ENCODE data around the gene CHN1.
A peak's percentile ranks its signal among the peaks of the same experiment; 100 is the strongest.

Gene CHN1

GRCh38 chr2:174781298-174781697 is 223.9 kb downstream of the CHN1 start:
- no peak for DNase-seq

DNA sequence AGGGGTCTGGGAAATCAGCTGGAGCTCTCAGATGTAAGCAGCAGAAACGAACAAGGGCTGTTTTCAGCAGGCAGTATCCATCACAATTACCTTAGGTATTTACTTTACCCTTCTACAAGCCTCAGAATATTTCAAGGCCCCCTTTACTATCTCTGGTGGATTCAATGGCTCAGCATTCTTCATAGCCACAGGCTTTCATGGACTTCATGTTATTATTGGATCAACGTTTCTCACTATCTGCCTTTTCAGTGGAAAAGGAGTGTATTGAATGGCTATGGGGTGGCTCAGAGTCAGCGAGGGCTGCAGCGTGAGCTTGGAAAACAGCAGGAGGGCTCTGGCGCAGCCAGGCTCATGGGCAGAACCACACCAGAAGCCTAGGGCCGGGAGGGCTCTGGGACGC is 224.3 kb downstream of the CHN1 start:
- DNase-seq, result no peak

GRCh38 chr2:174780191-174780840 is 224.9 kb downstream of the CHN1 start:
- no peak for DNase-seq

- DNase-seq, result peak; percentile 58
Observed at GRCh38 chr2:174779361-174779928, 225.7 kb downstream of the CHN1 start.

DNA sequence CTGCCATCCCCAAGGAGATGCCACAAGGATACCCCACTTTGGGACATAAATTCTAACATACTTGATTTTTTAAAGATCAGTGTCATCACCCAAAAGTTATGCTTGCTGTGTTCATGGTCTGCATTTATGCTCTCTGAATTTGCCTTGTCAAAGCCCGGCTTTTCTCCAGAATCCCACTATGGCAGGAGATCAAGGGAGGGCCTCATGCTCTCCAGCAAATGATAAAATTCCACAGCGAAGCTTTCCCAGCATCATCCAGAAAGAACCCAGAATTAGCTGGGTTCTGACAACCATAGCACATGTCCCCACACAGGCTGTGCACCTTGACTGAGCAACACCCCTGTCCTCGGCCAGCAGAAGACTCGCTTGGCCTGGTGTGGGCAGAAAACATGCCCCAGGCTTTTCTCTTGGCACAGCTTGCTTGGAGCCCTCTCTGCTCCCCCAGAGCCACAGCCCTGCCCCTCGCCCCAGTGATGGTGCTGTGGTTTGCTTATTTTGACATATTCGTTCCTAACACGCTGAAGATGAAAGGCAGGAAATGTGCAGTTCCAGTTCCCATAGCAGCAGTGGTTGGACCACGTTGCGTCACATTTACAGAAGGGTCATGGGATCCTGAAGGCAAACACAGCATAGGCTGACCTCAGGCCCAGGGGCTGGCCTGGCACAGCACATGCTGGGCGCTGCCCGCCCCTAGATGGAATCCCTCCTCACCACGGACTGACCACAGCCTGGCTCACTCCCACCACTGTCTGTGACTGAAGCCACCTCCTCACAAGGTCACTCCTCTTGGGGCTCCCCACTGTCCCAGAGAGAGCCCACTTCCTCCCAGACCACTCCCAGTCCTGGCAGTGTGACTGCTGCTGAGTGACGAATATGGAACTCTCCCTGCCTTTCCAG is 226.8 kb downstream of the CHN1 start:
- no peak for DNase-seq

GRCh38 chr2:174777347-174778084 is 227.7 kb downstream of the CHN1 start:
- DNase-seq, result no peak

- DNase-seq, result no peak
Observed at GRCh38 chr2:174776675-174777074, 228.5 kb downstream of the CHN1 start.

DNA sequence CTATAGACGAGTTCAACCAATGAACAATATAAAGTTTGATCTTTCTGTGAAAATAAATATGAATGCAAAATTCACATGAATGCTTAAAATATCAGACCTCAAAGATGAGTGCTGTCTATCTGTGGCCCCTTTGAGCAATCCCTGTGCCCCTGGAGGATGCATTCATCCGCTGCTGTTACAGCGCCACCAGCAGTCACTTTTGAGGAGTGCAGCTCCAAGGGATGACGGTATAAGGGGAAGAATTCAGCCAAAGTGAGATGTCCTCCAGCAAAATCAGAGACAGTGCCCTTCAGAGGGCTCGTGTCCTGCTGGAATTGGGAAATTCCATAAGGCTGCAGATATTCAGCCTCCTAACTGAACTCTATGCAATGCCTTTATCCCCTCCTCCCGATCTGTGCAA is 229.0 kb downstream of the CHN1 start:
- DNase-seq, result no peak

GRCh38 chr2:174775571-174775980 is 229.6 kb downstream of the CHN1 start:
- no peak for DNase-seq

DNA sequence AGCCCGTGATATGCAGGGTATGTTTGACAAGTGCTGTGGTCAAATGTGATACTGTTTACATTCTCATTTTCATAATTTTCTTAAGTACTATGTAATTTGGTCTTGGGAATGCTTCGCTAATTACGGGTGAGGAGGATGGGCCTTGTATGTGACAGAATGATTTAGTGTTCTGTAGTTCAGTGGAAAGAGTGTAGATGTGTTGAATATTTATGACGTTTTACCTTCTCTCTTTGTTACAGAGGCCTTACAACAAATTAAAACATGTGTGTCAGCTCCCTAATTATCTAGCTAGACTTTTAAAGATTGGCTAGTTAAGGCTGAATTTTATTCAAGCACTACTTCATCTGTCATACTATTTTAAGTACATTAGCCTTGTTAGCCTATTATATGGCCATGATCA is 230.3 kb downstream of the CHN1 start:
- DNase-seq, result peak; percentile 76

- no peak for DNase-seq
Observed at GRCh38 chr2:174773215-174773614, 232.0 kb downstream of the CHN1 start.

- DNase-seq, result no peak
Observed at GRCh38 chr2:174772472-174772801, 232.7 kb downstream of the CHN1 start.

- DNase-seq, result peak; percentile 11
Observed at GRCh38 chr2:174771631-174772471, 233.3 kb downstream of the CHN1 start.

DNA sequence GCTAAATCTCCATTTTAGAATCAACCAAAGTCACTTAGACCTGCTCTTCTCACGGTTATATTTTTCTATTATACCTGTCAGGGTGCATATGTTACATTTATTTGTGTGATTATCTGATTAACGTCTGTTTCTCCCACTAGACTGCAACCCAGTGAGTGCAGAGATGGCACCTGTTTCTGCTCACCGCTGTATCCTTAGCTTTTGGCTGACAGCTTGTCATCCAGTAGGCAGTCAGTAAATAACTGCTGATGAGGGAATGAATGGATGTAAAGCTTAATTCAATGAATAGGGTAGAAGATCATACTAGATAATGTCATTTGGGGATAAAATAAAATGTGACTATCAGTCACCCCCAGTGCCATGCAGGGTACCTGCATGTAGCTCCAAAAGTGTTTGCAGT is 234.0 kb downstream of the CHN1 start:
- no peak for DNase-seq

DNA sequence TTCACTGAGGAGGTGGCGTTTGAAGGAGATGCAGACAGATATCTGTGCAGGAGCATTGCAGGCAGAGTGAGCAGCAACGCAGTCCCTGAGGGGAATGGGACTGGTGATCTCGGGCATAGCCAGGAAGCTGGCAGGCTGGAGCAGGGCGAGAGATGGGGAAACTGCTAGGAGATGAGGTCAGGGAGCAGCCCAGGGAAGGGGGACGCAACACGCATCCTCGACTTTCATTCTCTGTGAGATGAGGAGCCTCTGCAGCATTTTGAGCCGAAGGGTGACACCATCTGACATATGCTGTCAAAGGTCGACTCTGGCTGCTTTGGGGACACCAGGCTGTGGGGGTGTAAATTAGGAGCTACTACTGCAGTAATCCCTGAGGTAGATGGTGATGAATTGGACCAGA is 236.6 kb downstream of the CHN1 start:
- DNase-seq, result no peak

GRCh38 chr2:174766271-174766670 is 238.9 kb downstream of the CHN1 start:
- no peak for DNase-seq

DNA sequence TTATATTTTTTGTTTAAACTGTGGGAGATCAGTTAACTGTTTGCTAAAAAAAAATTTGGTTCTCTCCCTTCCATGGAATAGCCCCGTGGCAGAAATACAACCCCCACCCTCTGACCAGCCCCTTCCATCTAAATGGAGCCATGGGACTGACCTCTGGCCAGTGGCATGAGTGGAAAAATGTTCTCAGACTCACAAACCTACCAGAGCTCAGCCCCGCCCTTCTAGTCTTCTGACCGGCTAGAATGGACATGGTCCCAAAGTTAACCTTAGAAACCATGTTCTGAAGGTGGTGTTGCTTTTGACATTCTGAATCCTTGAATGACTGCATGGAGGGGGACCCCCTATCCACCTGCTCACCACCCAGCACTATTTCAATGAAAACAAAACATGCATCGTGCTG is 239.6 kb downstream of the CHN1 start:
- no peak for DNase-seq

- peak; percentile 12 for DNase-seq
Observed at GRCh38 chr2:174764280-174765255, 240.6 kb downstream of the CHN1 start, which contains the start of gene CHRNA1. Gene CHRNA1 (minus strand): TSS chr2:174764472. CDS start chr2:174764394, 78 bp downstream.

GRCh38 chr2:174763780-174764179 is 241.4 kb downstream of the CHN1 start:
- no peak for DNase-seq

- no peak for DNase-seq
Observed at GRCh38 chr2:174762464-174762863, 242.7 kb downstream of the CHN1 start.

GRCh38 chr2:174761837-174762236 is 243.3 kb downstream of the CHN1 start:
- DNase-seq, result no peak

Data from NCI-H1436 treated with DMSO at 0.1 percent for 48 hours (cell line).